Measurements from ENCODE around the gene FAM107B. TPM values are rescaled to one million over a fixed set of nuclear protein-coding genes. Genes with fewer than 3 reads are reported as not detected.
A peak's percentile ranks its signal among the peaks of the same experiment; 100 is the strongest.

FAM107B gene
- total and polyA plus RNA-seq, 2 of the 4 experiments (the other 2 are of a cell fraction), result 26.4 to 27.1 TPM

GRCh38 chr10:14481014-14481413, 293.7 kb downstream of the FAM107B start:
- no peak for TF ChIP-seq CHD1 (IDR thresholded peaks at IDR 0.05; ENCODE audit: low read depth, low read length)
- no peak for TF ChIP-seq BHLHE40 (IDR thresholded peaks at IDR 0.05; ENCODE audit: low read depth, low read length)
- no peak for TF ChIP-seq ELK1 (IDR thresholded peaks at IDR 0.05; ENCODE audit: borderline replicate concordance, low read depth, low read length)
- no peak for TF ChIP-seq SMC3 (IDR thresholded peaks at IDR 0.05; ENCODE audit: low read depth, low read length)
- no peak for TF ChIP-seq CTCF (conservative IDR thresholded peaks at IDR 0.05; ENCODE audit: low read depth, low read length)
- no peak for TF ChIP-seq RFX5 (IDR thresholded peaks at IDR 0.05; ENCODE audit: low read depth, low read length)
- no peak for TF ChIP-seq MAFK (IDR thresholded peaks at IDR 0.05; ENCODE audit: low read depth, low read length)
- TF ChIP-seq MXI1 (IDR thresholded peaks at IDR 0.05; ENCODE audit: borderline replicate concordance, low read depth, low read length), result no peak
- no peak for TF ChIP-seq RAD21 (IDR thresholded peaks at IDR 0.05; ENCODE audit: low read length)
- no peak for TF ChIP-seq MAZ (IDR thresholded peaks at IDR 0.05; ENCODE audit: borderline replicate concordance, low read depth, low read length)
- no peak for TF ChIP-seq POLR2A (IDR thresholded peaks at IDR 0.05; ENCODE audit: low read depth, low read length)
- TF ChIP-seq FOS (IDR thresholded peaks at IDR 0.05; ENCODE audit: low read depth, low read length), result no peak
- no peak for TF ChIP-seq RCOR1 (IDR thresholded peaks at IDR 0.05; ENCODE audit: insufficient replicate concordance, low read length)
- no peak for TF ChIP-seq CEBPB (IDR thresholded peaks at IDR 0.05; ENCODE audit: low read depth, low read length)
- TF ChIP-seq USF2 (IDR thresholded peaks at IDR 0.05; ENCODE audit: low read depth, low read length), result no peak
- TF ChIP-seq NFE2L2 (IDR thresholded peaks at IDR 0.05; ENCODE audit: low read depth, low read length), result no peak
- Histone ChIP-seq H2AFZ (replicated peaks; ENCODE audit: low read length, poor library complexity) (no peak overlapping the region), H3K9ac (ENCODE audit: low read depth, low read length) (no peak overlapping the region), H2BK20ac (ENCODE audit: low read depth, low read length) (peak overlapping the region; percentile 36; the same call in 1 of the 2 replicates), H2BK15ac (ENCODE audit: low read depth, low read length) (0 out of 3 replicates have a peak overlapping the region, but pooled peaks have one; percentile 2), H3K27me3 (ENCODE audit: control insufficient read depth, insufficient read depth, low read length) (no peaks in the 10 kb centered on the region), H3K9me1 (ENCODE audit: insufficient read depth, low read length) (peaks cover 10% of the 10 kb centered on the region; the same call in 1 of the 2 replicates), H2BK5ac (ENCODE audit: low read depth, low read length, poor library complexity, severe bottlenecking) (no peak overlapping the region), H3K23ac (ENCODE audit: low read depth, low read length) (no peak overlapping the region), H3K4me2 (ENCODE audit: low read depth, low read length) (no peak overlapping the region), H3K4me1 (ENCODE audit: control insufficient read depth, insufficient read depth, low read length) (peaks cover 16% of the 10 kb centered on the region; the same call in 1 of the 2 replicates), H3K79me1 (ENCODE audit: low read depth in 1 of 2, low read length in 2 of 2) (no peaks in the 10 kb centered on the region), H3K4ac (ENCODE audit: low read depth, low read length) (no peak overlapping the region), H2AK5ac (ENCODE audit: low read depth, low read length) (peak overlapping the region; percentile 61), H4K20me1 (ENCODE audit: insufficient read depth, low read length) (no peaks in the 10 kb centered on the region), H2AK9ac (replicated peaks; ENCODE audit: low read depth, low read length, poor library complexity) (no peak overlapping the region), H4K5ac (ENCODE audit: low read depth, low read length) (peak overlapping the region; percentile 10; the same call in 1 of the 2 replicates), H4K91ac (ENCODE audit: insufficient read depth, low read depth, low read length) (no peak overlapping the region), H3K18ac (ENCODE audit: low read depth, low read length) (peak overlapping the region; percentile 12; the same call in 1 of the 2 replicates), H3K56ac (ENCODE audit: extremely low read depth, insufficient read depth, low read length) (no peak overlapping the region), H3K4me3 (ENCODE audit: insufficient read depth, low read depth, low read length) (no peak overlapping the region), H3K14ac (replicated peaks; ENCODE audit: low read depth, low read length) (no peak overlapping the region), H4K8ac (ENCODE audit: low read depth in 2 of 2, low read length in 2 of 2) (no peak overlapping the region), H2BK120ac (ENCODE audit: low read depth, low read length) (peak overlapping the region; percentile 44; the same call in 1 of the 2 replicates), H3K36me3 (ENCODE audit: control insufficient read depth, insufficient read depth, low read length) (no peaks in the 10 kb centered on the region), H3K27ac (ENCODE audit: insufficient read depth, low read length) (no peak overlapping the region), H3K9me3 (ENCODE audit: control insufficient read depth, insufficient read depth, low read length) (no peaks in the 10 kb centered on the region)
- dilution Hi-C loops (cut with HindIII; ENCODE audit: low sequenced_read_pairs, unreplicated experiment), result no loop called here
- ChIA-PET CTCF (no interaction called here), POLR2A (ENCODE audit: unreplicated experiment) (no interaction called here)
- WGBS, 2 experiments (ENCODE audit: extremely low coverage in 2 of 2, insufficient read length in 1 of 2), result 97% methylated on average over 3 of the region's 4 CpGs; no CpG with 5 or more reads in 1 of the 2 experiments
- in situ Hi-C loops (cut with MboI; ENCODE audit: low sequenced_read_pairs), result loop anchor here (10.0 kb wide), 1 partner anchor 686 kb away; no protein-coding TSS in a partner anchor
- no TSS peak for BruUV-seq (replicated peaks)
- DNase-seq (no peak), ATAC-seq (ENCODE audit: low read depth) (no peak)
- intact Hi-C loops (cut with micrococcal nuclease), result no loop called here

Data from IMR-90 (cell line).